Measurements from ENCODE around the gene TRDMT1. TPM values are rescaled to one million over a fixed set of nuclear protein-coding genes. Genes with fewer than 3 reads are reported as not detected.

TRDMT1 gene
- total RNA-seq, 2 donors from 2014 or later, result 12.3 to 21.0 TPM

DNA sequence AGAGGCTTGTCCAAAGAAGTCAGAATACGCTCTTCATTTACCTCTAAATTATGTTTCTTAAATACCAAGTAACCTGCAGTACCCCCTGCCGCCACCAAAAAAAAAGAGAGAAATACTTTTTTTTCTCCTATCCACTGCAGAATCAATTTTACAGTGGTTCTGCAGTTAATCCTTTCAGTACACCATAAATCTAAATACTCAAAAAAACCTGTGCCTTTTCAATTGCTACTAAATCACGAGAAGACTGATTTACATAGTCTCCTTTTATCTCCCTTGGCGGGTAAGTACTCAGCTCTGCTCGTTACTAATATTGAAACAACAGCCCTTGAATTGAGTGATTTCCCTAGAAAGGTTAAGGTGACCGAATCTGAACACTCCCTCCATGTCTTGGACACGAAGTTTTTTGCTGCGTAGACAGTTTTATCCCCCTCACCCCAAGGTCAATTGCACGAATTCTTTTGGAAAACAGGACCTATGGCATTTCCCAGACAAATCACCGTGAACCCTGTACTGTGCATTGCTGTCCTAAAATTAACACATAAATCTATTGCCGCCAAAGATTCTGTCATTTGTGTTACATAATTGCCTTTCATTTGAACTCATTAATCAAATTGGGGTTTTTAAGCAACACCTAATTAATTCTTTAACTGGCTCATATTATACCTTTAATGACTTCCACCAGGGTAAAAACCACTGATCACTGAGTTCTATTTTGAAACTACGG is 26.1 kb upstream of the TRDMT1 start:
- Histone ChIP-seq H3K4me1 (ENCODE audit: control insufficient read depth in 1 of 2, low read depth in 2 of 2) (peaks cover 13 to 24% of the 10 kb centered on the region in 2 donors), H3K4me3 (peak overlapping the region; percentile 96), H3K9me3 (no peaks in the 10 kb centered on the region), H3K27me3 (replicated peaks; ENCODE audit: insufficient read depth) (no peaks in the 10 kb centered on the region), H3K27ac (peak overlapping the region; percentile 98 to 99), H3K36me3 (peaks cover 21% of the 10 kb centered on the region)
- no peak for ATAC-seq (ENCODE audit: insufficient number of reproducible peaks, low FRiP score, low read depth)
- TF ChIP-seq, protein P1, sequence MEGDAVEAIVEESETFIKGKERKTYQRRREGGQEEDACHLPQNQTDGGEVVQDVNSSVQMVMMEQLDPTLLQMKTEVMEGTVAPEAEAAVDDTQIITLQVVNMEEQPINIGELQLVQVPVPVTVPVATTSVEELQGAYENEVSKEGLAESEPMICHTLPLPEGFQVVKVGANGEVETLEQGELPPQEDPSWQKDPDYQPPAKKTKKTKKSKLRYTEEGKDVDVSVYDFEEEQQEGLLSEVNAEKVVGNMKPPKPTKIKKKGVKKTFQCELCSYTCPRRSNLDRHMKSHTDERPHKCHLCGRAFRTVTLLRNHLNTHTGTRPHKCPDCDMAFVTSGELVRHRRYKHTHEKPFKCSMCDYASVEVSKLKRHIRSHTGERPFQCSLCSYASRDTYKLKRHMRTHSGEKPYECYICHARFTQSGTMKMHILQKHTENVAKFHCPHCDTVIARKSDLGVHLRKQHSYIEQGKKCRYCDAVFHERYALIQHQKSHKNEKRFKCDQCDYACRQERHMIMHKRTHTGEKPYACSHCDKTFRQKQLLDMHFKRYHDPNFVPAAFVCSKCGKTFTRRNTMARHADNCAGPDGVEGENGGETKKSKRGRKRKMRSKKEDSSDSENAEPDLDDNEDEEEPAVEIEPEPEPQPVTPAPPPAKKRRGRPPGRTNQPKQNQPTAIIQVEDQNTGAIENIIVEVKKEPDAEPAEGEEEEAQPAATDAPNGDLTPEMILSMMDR (IDR thresholded peaks at IDR 0.05), result peak; percentile 76
- DNase-seq (ENCODE audit: low spot score), result no peak

DNA sequence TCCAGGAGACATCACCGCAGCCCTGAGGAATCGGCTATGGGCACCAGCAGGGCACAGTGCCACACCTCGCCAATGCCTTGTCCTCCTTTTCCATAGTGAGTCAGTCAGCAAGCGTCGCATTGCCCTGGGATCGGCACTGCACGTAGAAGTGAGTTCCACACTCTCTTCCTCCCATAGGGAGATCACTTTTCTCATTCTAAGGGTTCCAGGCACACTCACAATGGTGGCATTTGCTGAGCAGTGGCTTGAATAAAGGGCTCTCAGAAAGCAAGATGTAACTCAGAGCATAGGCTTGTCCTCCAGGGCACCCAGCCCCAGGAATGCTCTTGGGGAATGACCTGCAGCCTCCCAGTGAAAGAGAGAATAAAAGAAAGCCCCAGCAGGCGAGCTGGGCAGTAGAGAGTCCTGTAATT is 25.4 kb upstream of the TRDMT1 start:
- Histone ChIP-seq H3K4me1 (ENCODE audit: control insufficient read depth in 1 of 2, low read depth in 2 of 2) (peaks cover 8 to 18% of the 10 kb centered on the region in 2 donors), H3K9me3 (no peaks in the 10 kb centered on the region), H3K27me3 (replicated peaks; ENCODE audit: insufficient read depth) (no peaks in the 10 kb centered on the region), H3K27ac (peak overlapping the region; percentile 98 to 99), H3K4me3 (peak overlapping the region; percentile 96), H3K36me3 (peaks cover 16% of the 10 kb centered on the region)
- TF ChIP-seq, protein P1 (IDR thresholded peaks at IDR 0.05), result no peak
- ATAC-seq (ENCODE audit: insufficient number of reproducible peaks, low FRiP score, low read depth) (no peak), DNase-seq (ENCODE audit: low spot score) (no peak)

DNA sequence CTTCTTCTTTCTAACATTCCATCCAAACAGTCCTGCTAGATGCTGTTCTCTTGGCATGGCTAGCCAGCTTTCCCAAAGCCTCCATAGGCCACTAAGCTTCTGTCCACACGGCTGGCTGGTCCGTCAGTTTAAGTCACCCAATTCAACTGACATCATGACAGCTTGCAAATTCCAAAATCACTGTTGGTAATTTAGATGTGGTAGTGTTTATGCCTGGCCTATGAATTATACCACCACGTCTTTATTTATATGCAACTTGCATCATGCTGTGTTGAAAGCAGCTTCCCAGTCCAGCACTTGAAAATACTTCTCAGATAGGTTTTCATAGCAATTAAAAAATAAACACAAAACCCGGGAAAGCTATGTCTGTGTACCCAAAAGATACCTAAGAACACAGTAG is 24.3 kb upstream of the TRDMT1 start:
- H3K27ac ChIP-seq, result peak overlapping the region; percentile 98 to 99
- H3K9me3 ChIP-seq, result no peaks in the 10 kb centered on the region
- DNase-seq (ENCODE audit: low spot score) (no peak), ATAC-seq (ENCODE audit: insufficient number of reproducible peaks, low FRiP score, low read depth) (no peak)
- H3K4me3 ChIP-seq, result no peak overlapping the region
- H3K27me3 ChIP-seq (replicated peaks; ENCODE audit: insufficient read depth), result no peaks in the 10 kb centered on the region
- peaks cover 5% of the 10 kb centered on the region for H3K36me3 ChIP-seq
- H3K4me1 ChIP-seq (ENCODE audit: control insufficient read depth in 1 of 2, low read depth in 2 of 2), result peaks cover 11 to 23% of the 10 kb centered on the region in 2 donors
- TF ChIP-seq, protein P1 (IDR thresholded peaks at IDR 0.05), result no peak

DNA sequence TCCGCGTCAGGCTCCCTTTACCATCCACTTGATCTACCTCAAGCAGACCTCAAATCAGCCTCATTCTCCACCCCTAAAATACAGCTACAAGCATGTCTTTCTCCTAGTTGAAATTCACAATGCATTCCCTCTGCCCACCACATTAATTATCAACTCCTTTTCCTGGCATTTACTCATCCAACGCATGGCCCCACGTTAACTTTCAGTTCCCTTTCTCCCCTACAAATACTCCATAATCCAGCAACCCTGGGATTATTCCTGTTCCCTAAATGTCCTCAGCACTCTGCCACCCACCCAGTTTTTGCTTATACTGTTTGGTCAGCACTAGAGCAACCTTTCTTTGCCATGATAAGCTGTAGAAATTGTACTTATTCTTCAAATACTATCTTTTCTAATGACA is 20.9 kb upstream of the TRDMT1 start:
- no peak overlapping the region for H3K4me3 ChIP-seq
- H3K9me3 ChIP-seq, result no peaks in the 10 kb centered on the region
- no peaks in the 10 kb centered on the region for H3K27me3 ChIP-seq (replicated peaks; ENCODE audit: insufficient read depth)
- H3K36me3 ChIP-seq, result no peaks in the 10 kb centered on the region
- no peak overlapping the region for H3K27ac ChIP-seq
- DNase-seq (ENCODE audit: low spot score) (no peak), ATAC-seq (ENCODE audit: insufficient number of reproducible peaks, low FRiP score, low read depth) (no peak)
- peaks cover 16 to 36% of the 10 kb centered on the region in 2 donors for H3K4me1 ChIP-seq (ENCODE audit: control insufficient read depth in 1 of 2, low read depth in 2 of 2)
- TF ChIP-seq, protein P1 (IDR thresholded peaks at IDR 0.05), result no peak

DNA sequence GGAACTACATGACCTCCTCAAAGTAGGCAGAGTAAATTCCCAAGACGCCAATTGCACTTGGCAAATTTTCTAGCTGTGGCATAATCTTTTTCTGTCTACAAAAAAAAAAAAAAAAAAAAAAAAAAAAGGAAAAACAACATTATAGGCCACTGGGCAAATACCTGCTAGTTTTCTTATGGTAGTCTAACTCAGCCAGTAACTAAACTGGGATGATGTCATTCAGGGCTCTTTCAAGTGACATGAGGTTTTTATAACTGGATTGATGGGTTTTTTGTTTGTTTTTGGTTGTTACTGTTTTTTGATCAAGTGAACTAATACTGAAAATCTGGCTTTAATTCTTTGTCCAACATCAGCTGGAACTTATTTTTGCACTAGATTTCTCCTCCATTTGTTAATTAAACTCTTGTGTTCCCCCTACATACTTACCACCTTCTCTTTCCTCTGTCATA is 19.2 kb upstream of the TRDMT1 start:
- ATAC-seq (ENCODE audit: insufficient number of reproducible peaks, low FRiP score, low read depth) (no peak), DNase-seq (ENCODE audit: low spot score) (no peak)
- H3K27ac ChIP-seq, result peak overlapping the region; percentile 52 to 61
- TF ChIP-seq, protein P1 (IDR thresholded peaks at IDR 0.05), result no peak
- H3K27me3 ChIP-seq (replicated peaks; ENCODE audit: insufficient read depth), result no peaks in the 10 kb centered on the region
- H3K4me3 ChIP-seq, result no peak overlapping the region
- no peaks in the 10 kb centered on the region for H3K9me3 ChIP-seq
- H3K36me3 ChIP-seq, result no peaks in the 10 kb centered on the region
- peaks cover 18 to 38% of the 10 kb centered on the region in 2 donors for H3K4me1 ChIP-seq (ENCODE audit: control insufficient read depth in 1 of 2, low read depth in 2 of 2)
